Hippocampal formation (tissue), 2 donors: Measurements from ENCODE around the gene CA5A.
"Not testable (repeated sequence)": the region's sequence is repeated elsewhere in the genome, so short reads cannot be mapped to it uniquely, and the experiment has no call there.

Source experiments
- DNase-seq, 2 donors: peaks; one replicate each; lab custom pipeline; 2025; lab: John Stamatoyannopoulos, UW

CA5A gene

GRCh38 chr16:87947356-87948118 lies 11.2 kb upstream of the CA5A start:
- DNase-seq = no peak

GRCh38 chr16:87946596-87947347 lies 10.4 kb upstream of the CA5A start:
- no peak for DNase-seq

- peak; percentile 59 to 80 for DNase-seq
These were observed 9.2 kb upstream of the CA5A start for GRCh38 chr16:87945351-87946042.

GRCh38 chr16:87942680-87943079 lies 6.4 kb upstream of the CA5A start:
- no peak for DNase-seq

- DNase-seq = no peak
These were observed 3.5 kb upstream of the CA5A start for GRCh38 chr16:87939562-87940423.

- no peak for DNase-seq
These were observed 2.2 kb upstream of the CA5A start for GRCh38 chr16:87938412-87938949.

GRCh38 chr16:87937231-87937542 lies 858 bp upstream of the CA5A start:
- DNase-seq = not testable (repeated sequence)

GRCh38 chr16:87936016-87936374 lies 334 bp downstream of the CA5A start:
- not testable (repeated sequence) for DNase-seq

- not testable (repeated sequence) for DNase-seq
These were observed 1.4 kb downstream of the CA5A start for GRCh38 chr16:87934752-87935425.

- no peak for DNase-seq
These were observed 3.2 kb downstream of the CA5A start for GRCh38 chr16:87933140-87933495.

GRCh38 chr16:87932475-87933139 lies 3.7 kb downstream of the CA5A start:
- not testable (repeated sequence) for DNase-seq

- no peak for DNase-seq
These were observed 4.8 kb downstream of the CA5A start for GRCh38 chr16:87931504-87931903.

- DNase-seq = no peak
These were observed 5.9 kb downstream of the CA5A start for GRCh38 chr16:87930456-87930855.

- no peak for DNase-seq
These were observed 6.3 kb downstream of the CA5A start for GRCh38 chr16:87929986-87930385.

GRCh38 chr16:87927195-87927562 lies 9.2 kb downstream of the CA5A start:
- no peak for DNase-seq

GRCh38 chr16:87926246-87927194 lies 9.8 kb downstream of the CA5A start:
- DNase-seq = no peak

- DNase-seq = no peak
These were observed 11.3 kb downstream of the CA5A start for GRCh38 chr16:87924811-87925670.

GRCh38 chr16:87924041-87924810 lies 12.1 kb downstream of the CA5A start:
- no peak for DNase-seq
